Measurements from ENCODE around the gene FOXL2.

Gene FOXL2

GRCh38 chr3:138944929-138945708, 1.8 kb downstream of the FOXL2 start:
- no peak for DNase-seq

GRCh38 chr3:138944654-138944928, 2.3 kb downstream of the FOXL2 start:
- DNase-seq, result no peak

GRCh38 chr3:138943724-138944653, 2.9 kb downstream of the FOXL2 start:
- DNase-seq, result no peak

GRCh38 chr3:138942861-138943623, 3.9 kb downstream of the FOXL2 start:
- DNase-seq, result no peak

GRCh38 chr3:138942271-138942670, 4.7 kb downstream of the FOXL2 start:
- DNase-seq, result no peak

- DNase-seq, result no peak
Measured at GRCh38 chr3:138941259-138941885, 5.6 kb downstream of the FOXL2 start.

- no peak for DNase-seq
Measured at GRCh38 chr3:138940446-138940845, 6.5 kb downstream of the FOXL2 start.

GRCh38 chr3:138939561-138940241, 7.2 kb downstream of the FOXL2 start:
- no peak for DNase-seq

GRCh38 chr3:138938877-138939560, 7.9 kb downstream of the FOXL2 start:
- no peak for DNase-seq

- no peak for DNase-seq
Measured at GRCh38 chr3:138938056-138938876, 8.7 kb downstream of the FOXL2 start.

- DNase-seq, result no peak
Measured at GRCh38 chr3:138937690-138938055, 9.3 kb downstream of the FOXL2 start.

GRCh38 chr3:138936741-138937689, 9.9 kb downstream of the FOXL2 start:
- no peak for DNase-seq

- no peak for DNase-seq
Measured at GRCh38 chr3:138935863-138936740, 10.8 kb downstream of the FOXL2 start.

- no peak for DNase-seq
Measured at GRCh38 chr3:138935505-138935862, 11.5 kb downstream of the FOXL2 start.

GRCh38 chr3:138933981-138934691, 12.8 kb downstream of the FOXL2 start:
- DNase-seq, result no peak

- DNase-seq, result no peak
Measured at GRCh38 chr3:138933068-138933668, 13.8 kb downstream of the FOXL2 start.

GRCh38 chr3:138928727-138929372, 18.1 kb downstream of the FOXL2 start:
- DNase-seq, result no peak

All from NCI-H2029 treated with DMSO at 0.1 percent for 48 hours (cell line).